ENCODE data around the gene DPP3.

Gene DPP3

GRCh38 chr11:66464916-66465315 lies 15.3 kb upstream of the DPP3 start:
- no peak for DNase-seq (ENCODE audit: low spot score)

GRCh38 chr11:66465373-66466224 lies 14.6 kb upstream of the DPP3 start:
- DNase-seq (ENCODE audit: low spot score), result no peak

GRCh38 chr11:66466225-66467033 lies 13.8 kb upstream of the DPP3 start, which contains the start of gene PELI3:
Gene PELI3 (plus strand): TSS chr11:66466905. CDS start chr11:66468129, 1,224 bp downstream.
- DNase-seq (ENCODE audit: low spot score), result peak; percentile 87

GRCh38 chr11:66467034-66467659 lies 13.1 kb upstream of the DPP3 start:
- DNase-seq (ENCODE audit: low spot score), result peak; percentile 8

GRCh38 chr11:66467756-66468155 lies 12.5 kb upstream of the DPP3 start:
- DNase-seq (ENCODE audit: low spot score), result no peak

- DNase-seq (ENCODE audit: low spot score), result no peak
Measured at GRCh38 chr11:66468691-66469090, 11.5 kb upstream of the DPP3 start.

GRCh38 chr11:66469441-66469840 lies 10.8 kb upstream of the DPP3 start:
- no peak for DNase-seq (ENCODE audit: low spot score)

- DNase-seq (ENCODE audit: low spot score), result no peak
Measured at GRCh38 chr11:66470015-66470414, 10.2 kb upstream of the DPP3 start.

GRCh38 chr11:66471142-66471541 lies 9.1 kb upstream of the DPP3 start:
- DNase-seq (ENCODE audit: low spot score), result no peak

- DNase-seq (ENCODE audit: low spot score), result no peak
Measured at GRCh38 chr11:66472054-66472453, 8.2 kb upstream of the DPP3 start.

- DNase-seq (ENCODE audit: low spot score), result no peak
Measured at GRCh38 chr11:66473167-66473566, 7.1 kb upstream of the DPP3 start.

GRCh38 chr11:66473608-66474515 lies 6.4 kb upstream of the DPP3 start:
- no peak for DNase-seq (ENCODE audit: low spot score)

- no peak for DNase-seq (ENCODE audit: low spot score)
Measured at GRCh38 chr11:66475349-66476172, 4.7 kb upstream of the DPP3 start.

GRCh38 chr11:66476173-66476840 lies 3.9 kb upstream of the DPP3 start:
- no peak for DNase-seq (ENCODE audit: low spot score)

- no peak for DNase-seq (ENCODE audit: low spot score)
Measured at GRCh38 chr11:66476841-66477251, 3.4 kb upstream of the DPP3 start.

GRCh38 chr11:66477263-66478201 lies 2.7 kb upstream of the DPP3 start:
- DNase-seq (ENCODE audit: low spot score), result no peak

GRCh38 chr11:66478729-66479393 lies 1.4 kb upstream of the DPP3 start:
- DNase-seq (ENCODE audit: low spot score), result peak; percentile 39

- no peak for DNase-seq (ENCODE audit: low spot score)
Measured at GRCh38 chr11:66479394-66480116, 679 bp upstream of the DPP3 start.
